GM21360 (cell line): ENCODE measurements around the gene DTHD1.

Experiments
- ATAC-seq: cut with Tn5 transposase; IDR thresholded peaks from one replicate; pipeline ENCODE4 v1.9.1; 2021; ENCODE audit warnings: mild to moderate bottlenecking, moderate library complexity; ENCODE audit not compliant: unreplicated experiment

The DTHD1 gene

GRCh38 chr4:36281384-36282106, at the start of gene DTHD1:
DTHD1 (plus strand) TSS chr4:36281616; CDS start chr4:36281759, 143 bp downstream.
- ATAC-seq, result no peak

- ATAC-seq, result no peak
Measured at GRCh38 chr4:36233567-36234266, 47.7 kb upstream of the DTHD1 start.

GRCh38 chr4:36235306-36235705, 46.1 kb upstream of the DTHD1 start:
- no peak for ATAC-seq

- ATAC-seq, result no peak
Measured at GRCh38 chr4:36236159-36236558, 45.3 kb upstream of the DTHD1 start.

- ATAC-seq, result no peak
Measured at GRCh38 chr4:36237366-36238313, 43.8 kb upstream of the DTHD1 start.

GRCh38 chr4:36241771-36242170, 39.6 kb upstream of the DTHD1 start:
- ATAC-seq, result peak; percentile 39

- ATAC-seq, result no peak
Measured at GRCh38 chr4:36242629-36243354, 38.6 kb upstream of the DTHD1 start.

- peak; percentile 25 for ATAC-seq
Measured at GRCh38 chr4:36243355-36244256, 37.8 kb upstream of the DTHD1 start.

- ATAC-seq, result peak; percentile 56
Measured at GRCh38 chr4:36244257-36245082, 36.9 kb upstream of the DTHD1 start, which contains the start of gene ARAP2. ARAP2 (minus strand) TSS chr4:36244514; CDS start chr4:36229486, 15,028 bp downstream.

GRCh38 chr4:36249610-36250009, 31.8 kb upstream of the DTHD1 start:
- no peak for ATAC-seq

GRCh38 chr4:36251983-36252382, 29.4 kb upstream of the DTHD1 start:
- ATAC-seq, result no peak

GRCh38 chr4:36254371-36254770, 27.0 kb upstream of the DTHD1 start:
- no peak for ATAC-seq

- ATAC-seq, result peak; percentile 76
Measured at GRCh38 chr4:36255577-36255976, 25.8 kb upstream of the DTHD1 start.

- peak; percentile 74 for ATAC-seq
Measured at GRCh38 chr4:36256398-36256891, 25.0 kb upstream of the DTHD1 start.

- no peak for ATAC-seq
Measured at GRCh38 chr4:36260731-36261130, 20.7 kb upstream of the DTHD1 start.

- ATAC-seq, result no peak
Measured at GRCh38 chr4:36264207-36264826, 17.1 kb upstream of the DTHD1 start.

GRCh38 chr4:36267486-36268268, 13.7 kb upstream of the DTHD1 start:
- ATAC-seq, result no peak
